ENCODE measurements around the gene P4HA2.
A peak's percentile ranks its signal among the peaks of the same experiment; 100 is the strongest.

P4HA2 gene

GRCh38 chr5:132205385-132206125, 22.1 kb downstream of the P4HA2 start:
- DNase-seq (ENCODE audit: insufficient read length, low spot score) (no peak), FAIRE-seq (no peak)

DNA sequence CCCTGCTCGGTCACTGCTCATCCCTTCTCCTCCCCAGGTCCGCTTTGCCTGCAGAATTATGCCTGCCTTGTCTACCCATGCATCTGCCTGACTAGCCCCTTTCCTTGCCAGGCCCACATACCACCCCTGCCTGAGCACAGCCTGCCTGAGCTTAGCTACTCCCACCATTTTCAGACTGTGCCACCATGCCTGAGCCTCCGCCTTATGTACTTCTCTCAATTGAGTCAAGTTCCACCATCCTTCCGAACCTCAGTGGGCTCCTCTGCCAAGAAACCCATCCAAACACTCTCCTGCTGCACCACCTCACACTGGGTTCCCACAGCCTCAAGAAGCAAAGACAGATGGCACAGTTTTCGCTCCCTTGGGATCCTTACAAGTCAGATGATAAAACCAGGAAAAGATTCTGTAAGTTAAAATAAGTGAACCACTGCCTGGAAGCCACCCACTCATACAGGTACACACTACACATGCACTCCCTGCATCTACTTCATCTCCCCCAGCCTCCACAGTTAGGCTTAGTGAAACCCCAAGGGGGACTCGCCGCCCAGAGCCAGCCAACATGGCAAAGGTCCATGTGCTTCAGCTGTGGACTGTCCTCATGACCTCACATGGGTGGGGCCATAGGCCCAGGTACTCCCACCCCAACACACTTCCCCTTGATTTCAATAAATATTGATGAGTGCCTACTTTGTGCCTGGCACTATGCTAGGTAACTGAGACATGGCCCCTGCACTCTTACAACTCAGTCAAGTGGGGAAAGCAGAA, 23.1 kb downstream of the P4HA2 start:
- no peak for FAIRE-seq
- DNase-seq (ENCODE audit: insufficient read length, low spot score) = no peak

DNA sequence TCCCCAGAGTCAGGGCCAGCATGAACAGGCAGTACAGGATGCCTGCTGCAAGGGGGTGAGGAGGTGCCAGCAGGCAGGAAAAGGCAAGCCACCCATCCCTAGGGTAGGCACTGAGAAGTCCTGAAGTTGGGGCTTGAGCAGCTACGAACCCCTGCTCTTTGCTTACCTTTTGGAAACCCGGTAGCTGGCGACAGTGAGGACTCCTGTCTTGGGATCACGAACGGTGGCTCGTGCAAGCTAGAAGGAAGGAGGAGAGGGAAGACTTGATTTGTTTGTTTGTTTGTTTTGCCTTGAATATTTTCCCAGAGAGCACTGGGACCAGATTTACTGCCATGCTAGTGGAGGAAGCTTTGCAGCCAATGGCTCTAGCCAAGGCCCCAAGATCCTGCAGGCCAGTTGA, 23.7 kb downstream of the P4HA2 start:
- DNase-seq (ENCODE audit: insufficient read length, low spot score) = no peak
- FAIRE-seq = no peak

GRCh38 chr5:132203464-132203818, 24.2 kb downstream of the P4HA2 start:
- DNase-seq (ENCODE audit: insufficient read length, low spot score) = no peak
- FAIRE-seq = no peak

GRCh38 chr5:132202711-132203463, 24.8 kb downstream of the P4HA2 start:
- DNase-seq (ENCODE audit: insufficient read length, low spot score) = no peak
- no peak for FAIRE-seq

DNA sequence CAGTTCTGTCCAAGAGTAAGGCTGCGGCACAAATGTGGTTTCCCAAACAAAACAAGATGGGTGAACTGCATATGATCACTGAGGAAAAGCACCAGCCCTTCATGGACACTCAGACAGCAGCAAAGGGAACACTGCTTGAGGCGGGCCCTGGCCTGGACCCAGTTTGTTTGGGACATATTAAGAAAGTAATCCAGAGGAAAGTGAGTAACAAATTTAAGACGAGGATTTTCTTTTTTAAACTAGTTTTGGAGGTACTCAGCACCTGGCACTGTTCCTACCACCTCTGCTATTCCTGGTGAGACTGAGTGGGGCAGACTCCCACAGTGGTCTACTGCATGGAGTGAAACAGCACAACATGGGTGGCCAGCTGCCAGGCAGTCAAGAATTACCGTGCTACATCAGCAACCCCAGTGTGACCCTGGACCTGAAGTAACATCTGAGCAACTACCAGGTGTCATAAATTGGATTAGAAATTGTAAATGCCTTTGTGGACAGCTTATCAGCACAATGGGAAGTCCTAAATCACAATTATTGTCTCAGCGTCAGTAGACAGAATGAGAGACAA, 28.5 kb downstream of the P4HA2 start:
- no peak for DNase-seq (ENCODE audit: insufficient read length, low spot score)
- no peak for FAIRE-seq

- DNase-seq (ENCODE audit: insufficient read length, low spot score) (no peak), FAIRE-seq (no peak)
These were observed 29.1 kb downstream of the P4HA2 start for GRCh38 chr5:132198571-132198970.

- DNase-seq (ENCODE audit: insufficient read length, low spot score) (no peak), FAIRE-seq (no peak)
These were observed 31.9 kb downstream of the P4HA2 start for GRCh38 chr5:132195727-132196126.

GRCh38 chr5:132193165-132193694, 34.4 kb downstream of the P4HA2 start:
- DNase-seq (ENCODE audit: insufficient read length, low spot score) (no peak), FAIRE-seq (no peak)

GRCh38 chr5:132190161-132190817, 37.4 kb downstream of the P4HA2 start:
- DNase-seq (ENCODE audit: insufficient read length, low spot score) (peak; percentile 44), FAIRE-seq (peak; percentile 71)

DNA sequence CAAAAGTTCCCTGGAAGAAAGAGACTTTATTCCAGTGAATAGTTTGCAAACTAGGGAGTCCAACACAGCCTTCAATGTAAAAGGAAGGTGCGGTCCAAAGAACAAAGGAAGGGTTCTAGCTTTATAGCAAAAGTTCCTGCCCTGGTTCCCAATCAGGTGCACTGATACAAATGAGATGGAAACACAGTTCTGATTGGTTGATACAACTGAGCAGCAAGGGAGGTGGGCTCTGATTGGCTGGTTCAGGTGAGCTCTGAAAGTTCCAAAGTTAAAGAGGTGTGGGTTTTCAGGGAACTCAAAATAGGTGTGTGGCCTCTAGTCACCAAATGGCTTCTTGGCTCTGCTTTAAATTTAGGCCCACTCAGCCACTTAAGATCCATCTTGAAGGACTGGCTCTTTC, 43.1 kb downstream of the P4HA2 start:
- DNase-seq (ENCODE audit: insufficient read length, low spot score) (no peak), FAIRE-seq (peak; percentile 67)

DNA sequence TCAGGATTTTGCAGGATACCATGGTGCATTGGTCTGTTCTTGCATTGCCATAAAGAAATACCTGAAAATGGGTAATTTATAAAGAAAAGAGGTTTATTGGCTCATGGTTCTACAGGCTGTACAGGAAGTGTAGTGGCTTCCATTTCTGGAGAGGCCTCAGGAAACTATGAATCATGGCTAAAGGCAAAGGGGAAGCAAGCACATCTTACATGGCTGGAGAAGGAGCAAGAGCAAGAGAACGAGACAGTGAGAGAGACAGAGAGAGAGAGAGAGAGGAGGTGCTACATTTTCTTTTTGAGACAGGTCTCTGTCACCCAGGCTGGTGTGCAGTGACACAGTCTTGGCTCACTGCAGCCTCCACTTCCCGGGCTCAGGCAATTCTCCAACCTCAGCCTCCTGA, 43.9 kb downstream of the P4HA2 start:
- FAIRE-seq (no peak), DNase-seq (ENCODE audit: insufficient read length, low spot score) (no peak)

GRCh38 chr5:132182359-132183040, 45.2 kb downstream of the P4HA2 start:
- no peak for DNase-seq (ENCODE audit: insufficient read length, low spot score)
- no peak for FAIRE-seq

DNA sequence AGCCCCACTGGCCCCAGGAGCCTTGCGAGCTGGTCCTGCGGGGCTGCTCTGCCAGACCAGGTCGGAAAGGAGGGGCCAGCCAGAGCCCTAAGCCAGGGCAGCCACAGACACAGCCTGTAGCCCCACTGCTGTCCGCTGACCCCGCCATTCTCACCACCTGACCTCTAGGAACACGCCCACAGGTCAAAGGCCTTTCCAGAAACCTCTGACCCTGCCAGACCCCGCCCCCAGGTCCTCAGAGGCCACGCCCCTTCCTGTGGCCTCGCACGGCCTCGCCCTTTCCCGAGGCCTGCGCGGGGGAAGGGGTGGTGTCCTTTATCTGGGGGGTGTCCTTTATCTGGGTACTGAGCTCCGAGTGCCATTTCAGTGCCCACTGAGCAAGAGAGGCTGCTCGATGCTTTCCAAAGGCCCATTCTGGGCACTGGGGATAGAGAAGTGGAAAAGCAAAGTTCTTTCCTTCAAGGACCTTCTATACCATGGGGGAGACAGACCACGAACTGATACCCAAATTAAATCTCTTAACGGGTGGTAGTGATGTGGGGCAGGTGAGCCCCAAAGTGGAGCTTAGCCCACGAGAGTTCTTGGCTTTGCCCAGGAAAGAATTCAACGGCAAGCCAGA, 46.5 kb downstream of the P4HA2 start:
- FAIRE-seq (no peak), DNase-seq (ENCODE audit: insufficient read length, low spot score) (no peak)

GRCh38 chr5:132180134-132180745, 47.4 kb downstream of the P4HA2 start:
- FAIRE-seq = no peak

GRCh38 chr5:132179405-132179804, 48.2 kb downstream of the P4HA2 start:
- no peak for FAIRE-seq
- no peak for DNase-seq (ENCODE audit: insufficient read length, low spot score)

More at GRCh38 chr5:132180134-132180745, 47.4 kb downstream of the P4HA2 start:
- DNase-seq (ENCODE audit: insufficient read length, low spot score) = peak; percentile 18

DNA sequence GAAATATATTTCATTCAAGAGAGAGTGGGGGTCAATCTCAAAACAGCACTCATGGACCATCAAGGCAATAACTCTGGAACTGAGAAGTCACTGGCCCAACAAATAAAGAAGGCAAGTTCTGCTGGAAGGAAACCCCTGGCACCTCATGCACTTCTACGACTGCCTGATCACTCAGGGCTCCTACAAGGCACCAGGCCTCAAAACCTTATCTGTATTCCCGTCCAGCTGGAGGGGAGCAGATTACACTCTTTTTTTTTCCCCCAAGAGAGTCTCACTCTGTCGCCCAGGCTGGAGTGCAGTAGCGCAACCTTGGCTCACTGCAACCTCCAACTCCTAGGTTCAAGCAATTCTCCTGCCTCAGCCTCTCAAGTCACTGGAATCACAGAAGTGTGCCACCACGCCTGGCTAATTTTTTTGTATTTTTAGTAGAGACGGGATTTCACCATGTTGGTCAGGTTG, 49.9 kb downstream of the P4HA2 start:
- FAIRE-seq (no peak), DNase-seq (ENCODE audit: insufficient read length, low spot score) (no peak)

GRCh38 chr5:132176987-132177386, 50.7 kb downstream of the P4HA2 start:
- FAIRE-seq (peak; percentile 78), DNase-seq (ENCODE audit: insufficient read length, low spot score) (no peak)

- FAIRE-seq (peak; percentile 40), DNase-seq (ENCODE audit: insufficient read length, low spot score) (no peak)
These were observed 51.1 kb downstream of the P4HA2 start for GRCh38 chr5:132176521-132176945.
